Neural cell (in vitro differentiated cells): ENCODE results near the gene PLIN1. TPM values are rescaled to one million over a fixed set of nuclear protein-coding genes. Genes with fewer than 3 reads are reported as not detected.

Experiments
- H2AFZ ChIP-seq: fragments of 200-600, 300-800 bp; sonication (generic), shearing (Covaris generic); 2 replicates; pipeline ENCODE4 v1.6.0; 2014; ENCODE audit warnings: low read depth, mild to moderate bottlenecking, antibody characterized with exemption, low read length, moderate library complexity
- H3F3A ChIP-seq: fragments of 200-600 bp; shearing (Covaris generic); 2 replicates; pipeline ENCODE4 v1.6.1; 2016; ENCODE audit warnings: mild to moderate bottlenecking, moderate library complexity, mixed read lengths, antibody characterized with exemption, low read length; ENCODE audit not compliant: insufficient read depth, poor library complexity, severe bottlenecking
- H3K27ac ChIP-seq: fragments of 200-600, 300-800 bp; sonication (generic), shearing (Covaris generic); 2 replicates; pipeline ENCODE4 v1.5.1; 2014; ENCODE audit warnings: mild to moderate bottlenecking, low read length, moderate library complexity
- H3K27me3 ChIP-seq: fragments of 300-800, 200-600 bp; sonication (generic), shearing (Covaris generic); 2 replicates; pipeline ENCODE4 v1.6.0; 2014; ENCODE audit warnings: mild to moderate bottlenecking, low read depth, low read length, moderate library complexity; ENCODE audit not compliant: insufficient read depth
- H3K36me3 ChIP-seq: fragments of 300-800, 200-600 bp; sonication (generic), shearing (Covaris generic); 2 replicates; pipeline ENCODE4 v1.5.1; 2014; ENCODE audit warnings: mild to moderate bottlenecking, antibody characterized with exemption, low read length, moderate library complexity; ENCODE audit not compliant: insufficient read depth
- H3K4me2 ChIP-seq: fragments of 300-800, 200-600 bp; sonication (generic), shearing (Covaris generic); 2 replicates; pipeline ENCODE4 v1.6.0; 2014; ENCODE audit warnings: mild to moderate bottlenecking, low read length
- H3K4me3 ChIP-seq: fragments of 300-800, 200-600 bp; sonication (generic), shearing (Covaris generic); 2 replicates; pipeline ENCODE4 v1.5.1; 2014; ENCODE audit warnings: mild to moderate bottlenecking, low read length, moderate library complexity
- H3K79me2 ChIP-seq: fragments of 200-600 bp; shearing (Covaris generic); replicated peaks from 2 replicates; pipeline ENCODE4 v1.6.0; 2014; ENCODE audit warnings: mild to moderate bottlenecking, low read length, moderate library complexity; ENCODE audit not compliant: insufficient read depth
- H3K9ac ChIP-seq: fragments of 300-800, 200-600 bp; sonication (generic), shearing (Covaris generic); 2 replicates; pipeline ENCODE4 v1.6.1; 2016; ENCODE audit warnings: mild to moderate bottlenecking, low read length, mixed read lengths
- H3K9me2 ChIP-seq: fragments of 200-600 bp; shearing (Covaris generic); 2 replicates; pipeline ENCODE4 v1.6.1; 2016; ENCODE audit warnings: mild to moderate bottlenecking, low read length, mixed read lengths; ENCODE audit not compliant: insufficient read depth
- H3K9me3 ChIP-seq: fragments of 200-600, 300-800 bp; sonication (generic), shearing (Covaris generic); 2 replicates; pipeline ENCODE4 v1.6.1; 2016; ENCODE audit warnings: mild to moderate bottlenecking, mixed run types, low read length, moderate library complexity, mixed read lengths
- H4K20me1 ChIP-seq: fragments of 200-600 bp; shearing (Covaris generic); 2 replicates; pipeline ENCODE4 v1.6.1; 2016; ENCODE audit warnings: mild to moderate bottlenecking, mixed run types; ENCODE audit not compliant: insufficient read depth
- EP300 ChIP-seq: fragments of 450-650 bp; conservative IDR thresholded peaks from 2 replicates; pipeline ENCODE4 v1.6.1; 2014; ENCODE audit warnings: antibody characterized with exemption, mild to moderate bottlenecking, moderate library complexity; ENCODE audit not compliant: poor library complexity, severe bottlenecking
- EZH2 ChIP-seq: fragments of 200-600, 300-800 bp; shearing (Covaris generic), sonication (generic); IDR thresholded peaks from 2 replicates; pipeline ENCODE4 v1.6.1; 2014; ENCODE audit warnings: antibody characterized with exemption, low read length, borderline replicate concordance, mild to moderate bottlenecking; ENCODE audit not compliant: insufficient read depth, poor library complexity, severe bottlenecking
- POLR2AphosphoS5 ChIP-seq: IDR thresholded peaks from 2 replicates; pipeline ENCODE4 v1.6.1; 2012
- RAD21 ChIP-seq: fragments of 450-650 bp; conservative IDR thresholded peaks from 2 replicates; pipeline ENCODE4 v1.6.1; 2014; ENCODE audit warnings: antibody characterized with exemption, mild to moderate bottlenecking, moderate library complexity
- REST ChIP-seq: IDR thresholded peaks from 2 replicates; pipeline ENCODE4 v1.6.1; 2012; ENCODE audit warnings: borderline replicate concordance
- SMC3 ChIP-seq: fragments of 450-650 bp; conservative IDR thresholded peaks from 2 replicates; pipeline ENCODE4 v1.6.1; 2014; ENCODE audit warnings: antibody characterized with exemption, mild to moderate bottlenecking, moderate library complexity; ENCODE audit not compliant: poor library complexity
- TAF1 ChIP-seq: IDR thresholded peaks from 2 replicates; pipeline ENCODE4 v1.6.1; 2012; ENCODE audit warnings: low read depth
- polyA plus RNA-seq: library from polyadenylated mRNA; depleted of rRNA; stranded (reverse); fragments of >200 nt; gene quantifications from 2 replicates; pipeline ENCODE4 v1.2.3, GENCODE V29; 2014
- TF ChIP-seq, protein P1 (sequence below): fragments of 450-650 bp; IDR thresholded peaks from 2 replicates; pipeline ENCODE4 v1.5.1; 2014; ENCODE audit warnings: antibody characterized with exemption, mild to moderate bottlenecking, moderate library complexity; ENCODE audit not compliant: poor library complexity, severe bottlenecking

Gene PLIN1
- polyA plus RNA-seq, 1 donor from 2014 or later, result not detected

DNA sequence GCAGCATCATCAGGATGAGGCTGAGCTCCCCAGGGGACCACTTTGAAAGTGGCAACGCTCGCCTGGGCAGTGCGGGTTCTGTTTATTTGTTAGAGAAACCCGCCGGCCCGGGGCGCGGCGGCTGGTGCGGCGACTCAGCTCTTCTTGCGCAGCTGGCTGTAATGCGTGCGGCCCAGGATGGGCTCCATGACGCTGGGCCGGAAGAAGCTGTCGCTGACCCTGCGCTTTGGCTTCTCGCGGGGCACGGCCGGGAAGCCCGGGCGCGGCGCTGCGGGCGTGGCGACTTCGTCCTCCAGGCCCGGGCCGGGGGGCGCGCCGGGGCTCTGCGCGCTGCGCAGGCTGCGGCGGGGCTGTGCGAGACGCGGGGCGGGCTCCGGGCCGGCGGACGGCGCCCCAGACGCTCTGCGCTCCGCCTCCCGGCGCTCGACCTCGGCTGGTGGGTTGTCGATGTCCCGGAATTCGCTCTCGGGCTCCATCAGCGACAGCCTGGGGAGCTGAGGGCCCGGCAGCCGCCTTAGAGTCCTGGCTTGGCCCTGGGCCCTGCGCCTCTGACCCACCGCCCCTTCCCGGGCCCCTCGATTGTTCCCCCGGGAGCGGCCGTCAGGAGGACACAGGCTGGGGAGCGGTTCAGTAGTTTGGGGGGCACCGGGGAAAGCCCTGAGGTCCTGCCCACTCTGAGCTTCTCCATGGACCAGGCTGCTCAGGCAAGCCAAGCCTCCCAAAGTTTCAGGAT lies 13.6 kb downstream of the PLIN1 start:
- Histone ChIP-seq H3K9me3 (no peaks in the 10 kb centered on the region), H3F3A (no peaks in the 10 kb centered on the region), H3K27me3 (peaks cover 18% of the 10 kb centered on the region), H3K4me3 (peak overlapping the region; percentile 56), H3K27ac (no peak overlapping the region), H3K4me2 (no peak overlapping the region), H3K79me2 (no peaks in the 10 kb centered on the region), H3K9ac (peak overlapping the region; percentile 26), H4K20me1 (no peaks in the 10 kb centered on the region), H2AFZ (no peak overlapping the region), H3K36me3 (no peaks in the 10 kb centered on the region), H3K9me2 (no peaks in the 10 kb centered on the region)
- TF ChIP-seq RAD21 (no peak), EZH2 (no peak), POLR2AphosphoS5 (no peak), TAF1 (no peak), EP300 (no peak)
- TF ChIP-seq, protein P1, sequence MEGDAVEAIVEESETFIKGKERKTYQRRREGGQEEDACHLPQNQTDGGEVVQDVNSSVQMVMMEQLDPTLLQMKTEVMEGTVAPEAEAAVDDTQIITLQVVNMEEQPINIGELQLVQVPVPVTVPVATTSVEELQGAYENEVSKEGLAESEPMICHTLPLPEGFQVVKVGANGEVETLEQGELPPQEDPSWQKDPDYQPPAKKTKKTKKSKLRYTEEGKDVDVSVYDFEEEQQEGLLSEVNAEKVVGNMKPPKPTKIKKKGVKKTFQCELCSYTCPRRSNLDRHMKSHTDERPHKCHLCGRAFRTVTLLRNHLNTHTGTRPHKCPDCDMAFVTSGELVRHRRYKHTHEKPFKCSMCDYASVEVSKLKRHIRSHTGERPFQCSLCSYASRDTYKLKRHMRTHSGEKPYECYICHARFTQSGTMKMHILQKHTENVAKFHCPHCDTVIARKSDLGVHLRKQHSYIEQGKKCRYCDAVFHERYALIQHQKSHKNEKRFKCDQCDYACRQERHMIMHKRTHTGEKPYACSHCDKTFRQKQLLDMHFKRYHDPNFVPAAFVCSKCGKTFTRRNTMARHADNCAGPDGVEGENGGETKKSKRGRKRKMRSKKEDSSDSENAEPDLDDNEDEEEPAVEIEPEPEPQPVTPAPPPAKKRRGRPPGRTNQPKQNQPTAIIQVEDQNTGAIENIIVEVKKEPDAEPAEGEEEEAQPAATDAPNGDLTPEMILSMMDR, result no peak

DNA sequence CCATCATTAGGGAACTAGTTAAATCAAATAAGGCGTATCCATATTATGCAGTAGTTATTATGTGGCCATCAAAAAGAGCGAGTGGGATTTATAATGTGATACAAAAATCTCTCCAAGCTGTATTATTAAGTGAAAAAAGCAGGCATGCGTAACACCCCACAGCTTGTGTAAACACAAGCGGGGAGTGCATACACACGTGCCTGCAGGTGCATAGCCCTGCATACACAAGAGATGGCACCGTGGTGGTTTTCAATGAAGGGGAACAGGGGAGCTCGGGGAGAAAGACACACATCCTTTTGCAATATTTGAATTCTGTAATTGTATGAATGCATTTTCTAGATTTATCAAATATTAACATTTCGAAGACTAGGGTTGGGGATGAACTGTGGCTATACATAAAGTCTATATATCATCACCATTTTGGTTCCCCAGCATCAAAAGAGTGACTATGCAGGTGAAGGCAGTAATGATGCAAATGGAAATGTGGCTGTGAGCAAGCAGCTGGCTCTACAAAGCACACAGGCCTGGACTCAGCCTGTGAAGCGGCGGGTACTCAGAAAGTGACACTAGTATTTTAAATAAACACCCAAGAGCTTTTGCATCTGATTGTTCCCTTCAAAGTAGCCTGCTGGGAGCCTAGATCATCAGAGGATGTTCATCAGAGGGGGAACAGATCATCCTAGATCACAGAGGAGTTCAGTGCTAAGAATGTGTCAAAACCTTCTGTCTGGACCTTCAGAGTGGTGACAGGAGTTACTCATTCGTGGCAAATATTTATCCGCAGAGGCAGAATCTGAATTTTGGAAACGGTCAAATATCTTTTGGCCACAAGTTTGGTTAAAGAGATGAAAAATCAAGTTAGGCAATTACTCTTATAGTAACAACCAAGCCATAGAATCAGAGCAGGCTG lies 14.5 kb downstream of the PLIN1 start:
- H3K9me3 ChIP-seq, result no peaks in the 10 kb centered on the region
- H3F3A ChIP-seq, result no peaks in the 10 kb centered on the region
- H3K4me3 ChIP-seq, result peak overlapping the region; percentile 56
- no peaks in the 10 kb centered on the region for H3K36me3 ChIP-seq
- peak overlapping the region; percentile 26 for H3K9ac ChIP-seq
- no peak overlapping the region for H3K4me2 ChIP-seq
- H2AFZ ChIP-seq, result no peak overlapping the region
- H3K27ac ChIP-seq, result no peak overlapping the region
- H4K20me1 ChIP-seq, result no peaks in the 10 kb centered on the region
- peaks cover 18% of the 10 kb centered on the region for H3K27me3 ChIP-seq
- no peaks in the 10 kb centered on the region for H3K9me2 ChIP-seq
- no peaks in the 10 kb centered on the region for H3K79me2 ChIP-seq
- TF ChIP-seq RAD21 (no peak), REST (no peak), EZH2 (no peak), TAF1 (no peak), POLR2AphosphoS5 (no peak), EP300 (no peak), SMC3 (no peak)
